Occipital lobe (tissue), 2 donors: Measurements from ENCODE around the gene RCSD1. TPM values are rescaled to one million over a fixed set of nuclear protein-coding genes. Genes with fewer than 3 reads are reported as not detected.

Experiments
- DNase-seq: peaks from one replicate; lab custom pipeline; 2025; lab: John Stamatoyannopoulos, UW
- total RNA-seq: library from RNA; depleted of rRNA; stranded (reverse); fragments of >200 nt; gene quantifications from one replicate; pipeline ENCODE4 v1.2.3, GENCODE V29; 2014

The RCSD1 gene
- total RNA-seq, 1 donor from 2014 or later, result 6.9 TPM

DNA sequence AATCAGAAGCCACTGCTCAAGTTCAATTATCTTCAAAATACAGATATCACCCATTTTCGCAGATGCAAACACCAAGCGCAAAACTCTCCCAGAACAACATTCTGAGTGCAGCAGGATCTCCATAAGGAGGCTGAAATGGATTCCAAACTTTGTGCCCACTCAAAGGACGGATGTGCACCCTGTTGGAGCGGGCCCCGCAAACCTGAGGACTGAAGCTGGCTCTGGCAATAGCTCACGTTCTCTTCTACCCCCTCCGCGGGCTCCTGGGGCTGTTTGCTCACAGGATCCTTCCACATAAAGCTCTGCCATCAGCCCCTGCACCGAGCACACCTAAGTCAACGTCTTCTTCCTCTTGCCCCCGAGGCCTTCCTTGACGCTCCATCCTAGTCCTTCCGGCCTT lies 11.7 kb upstream of the RCSD1 start:
- DNase-seq, result no peak

DNA sequence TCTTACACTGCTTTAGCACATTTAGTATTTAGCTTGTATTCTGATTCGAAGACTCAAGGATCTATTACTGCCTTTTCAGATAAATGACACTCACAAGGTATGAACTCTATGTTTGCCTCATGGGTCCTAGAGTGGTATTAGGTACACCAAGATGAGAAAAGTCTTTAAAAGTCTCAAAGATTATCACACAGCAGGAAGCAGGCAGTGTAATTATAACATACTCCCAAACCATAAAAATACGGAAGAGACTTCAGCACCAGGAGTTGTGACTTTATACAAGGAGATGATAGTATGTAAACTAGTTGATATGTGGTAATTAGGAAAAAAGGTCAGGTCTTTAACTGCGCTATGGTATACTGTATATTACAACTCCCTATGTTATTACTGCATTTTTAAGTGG lies 11.2 kb upstream of the RCSD1 start:
- no peak for DNase-seq

DNA sequence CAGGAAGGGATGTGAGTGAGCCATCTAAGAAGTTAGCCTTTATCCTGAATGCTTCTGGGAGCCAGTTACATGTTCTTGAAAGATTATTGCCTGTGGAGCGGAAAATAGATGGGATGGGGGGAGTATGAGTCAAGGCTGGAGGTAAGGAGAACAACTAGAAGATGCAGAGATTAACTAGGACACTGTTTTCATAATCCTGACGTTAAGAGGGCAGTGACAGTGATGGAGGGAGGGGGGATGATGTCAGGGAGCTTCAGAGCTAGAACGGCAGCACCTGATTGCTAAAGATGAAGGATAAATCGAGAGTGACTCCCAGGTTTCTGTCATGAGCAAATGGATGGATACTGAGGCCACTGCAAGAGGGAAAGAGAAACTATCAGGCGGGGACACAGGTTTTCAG lies 10.0 kb upstream of the RCSD1 start:
- DNase-seq, result no peak

DNA sequence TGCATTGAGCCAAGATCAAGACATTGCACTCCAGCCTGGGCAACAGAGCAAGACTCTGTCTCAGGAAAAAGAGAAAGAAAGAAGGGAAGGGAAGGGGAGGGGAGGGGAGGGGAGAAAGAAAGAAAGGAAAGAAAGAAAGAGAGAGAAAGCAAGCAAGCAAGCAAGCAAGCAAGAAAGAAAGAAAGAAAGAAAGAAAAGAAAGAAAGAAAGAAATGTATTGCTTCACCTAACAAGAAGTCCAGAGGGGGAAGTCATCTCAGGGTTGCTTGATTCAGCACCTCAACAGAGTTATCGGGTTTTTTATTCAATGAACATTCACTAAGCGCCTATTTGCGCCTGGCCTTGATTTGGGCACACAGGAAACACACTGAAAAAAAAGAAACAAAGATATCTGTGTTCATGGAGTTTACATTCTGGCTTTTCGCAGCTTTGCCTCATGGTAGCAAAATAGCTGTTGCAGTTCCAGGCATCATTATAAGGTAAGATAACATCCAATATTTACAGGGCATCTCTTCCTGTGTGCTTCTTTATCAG lies 8.2 kb upstream of the RCSD1 start:
- no peak for DNase-seq

DNA sequence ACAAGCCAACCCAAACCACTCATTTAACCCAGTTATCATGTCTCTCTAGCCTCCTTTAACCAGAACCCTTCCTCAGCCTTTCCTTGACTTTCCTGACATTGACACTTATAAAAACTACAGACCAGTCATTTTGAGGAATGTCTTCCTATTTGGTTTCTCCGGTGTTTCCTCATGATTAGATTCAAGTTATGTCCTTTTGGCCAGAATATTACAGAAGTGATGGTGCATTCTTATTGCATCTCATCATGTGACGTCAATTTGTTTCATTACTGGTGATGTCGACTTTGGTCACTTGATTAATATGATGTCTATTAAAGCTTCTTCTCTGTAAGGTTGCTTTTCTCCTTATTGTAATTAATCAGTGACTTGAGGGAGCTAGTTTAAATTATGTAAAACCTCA lies 6.1 kb upstream of the RCSD1 start:
- no peak for DNase-seq

DNA sequence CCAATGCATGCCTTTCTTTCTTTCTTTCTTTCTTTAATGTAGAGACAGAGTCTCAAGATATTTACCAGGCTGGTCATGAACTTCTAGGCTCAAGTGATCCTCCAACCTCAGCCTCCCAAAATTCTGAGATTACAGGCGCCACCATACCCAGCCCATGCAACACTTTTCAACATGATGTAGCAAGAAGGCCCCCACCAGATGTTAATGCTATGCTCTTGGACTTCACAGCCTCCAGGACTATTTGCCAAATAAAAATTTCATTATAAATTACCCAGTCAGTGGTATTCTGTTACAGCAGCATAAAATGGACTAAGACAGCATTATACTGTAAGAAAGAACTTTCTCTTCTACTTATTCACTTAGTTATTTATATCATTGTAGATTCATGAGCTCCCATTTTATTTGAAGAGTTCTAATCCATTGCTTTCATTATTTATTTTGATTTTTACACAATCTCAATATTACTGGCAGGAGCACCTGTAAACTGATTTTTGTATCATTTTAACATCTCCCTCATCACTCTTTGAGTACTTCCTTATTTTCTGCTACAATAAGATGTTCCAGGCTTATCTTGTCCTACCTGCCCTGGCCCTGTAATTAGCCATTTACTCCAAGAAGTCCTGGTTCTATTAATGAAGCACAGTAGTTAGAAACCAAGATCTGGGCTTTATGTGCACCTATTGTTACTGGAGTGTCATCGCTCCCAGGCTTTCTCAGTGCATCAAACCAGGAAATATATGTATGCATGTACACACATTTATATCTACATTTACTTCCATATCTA lies 4.8 kb upstream of the RCSD1 start:
- DNase-seq, result no peak

DNA sequence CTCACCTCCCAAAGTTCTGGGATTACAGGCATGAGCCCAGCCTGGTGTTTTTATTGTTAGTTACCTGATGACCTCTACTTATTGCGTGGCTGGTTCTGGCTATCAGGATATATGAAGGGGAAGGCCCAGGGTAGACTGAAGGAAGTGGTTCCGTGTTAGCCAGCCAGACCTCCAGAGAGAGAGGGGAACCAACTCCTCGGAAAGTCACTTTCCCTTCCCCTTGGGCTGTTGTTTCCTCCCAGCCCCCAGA lies 2.5 kb upstream of the RCSD1 start:
- no peak for DNase-seq

DNA sequence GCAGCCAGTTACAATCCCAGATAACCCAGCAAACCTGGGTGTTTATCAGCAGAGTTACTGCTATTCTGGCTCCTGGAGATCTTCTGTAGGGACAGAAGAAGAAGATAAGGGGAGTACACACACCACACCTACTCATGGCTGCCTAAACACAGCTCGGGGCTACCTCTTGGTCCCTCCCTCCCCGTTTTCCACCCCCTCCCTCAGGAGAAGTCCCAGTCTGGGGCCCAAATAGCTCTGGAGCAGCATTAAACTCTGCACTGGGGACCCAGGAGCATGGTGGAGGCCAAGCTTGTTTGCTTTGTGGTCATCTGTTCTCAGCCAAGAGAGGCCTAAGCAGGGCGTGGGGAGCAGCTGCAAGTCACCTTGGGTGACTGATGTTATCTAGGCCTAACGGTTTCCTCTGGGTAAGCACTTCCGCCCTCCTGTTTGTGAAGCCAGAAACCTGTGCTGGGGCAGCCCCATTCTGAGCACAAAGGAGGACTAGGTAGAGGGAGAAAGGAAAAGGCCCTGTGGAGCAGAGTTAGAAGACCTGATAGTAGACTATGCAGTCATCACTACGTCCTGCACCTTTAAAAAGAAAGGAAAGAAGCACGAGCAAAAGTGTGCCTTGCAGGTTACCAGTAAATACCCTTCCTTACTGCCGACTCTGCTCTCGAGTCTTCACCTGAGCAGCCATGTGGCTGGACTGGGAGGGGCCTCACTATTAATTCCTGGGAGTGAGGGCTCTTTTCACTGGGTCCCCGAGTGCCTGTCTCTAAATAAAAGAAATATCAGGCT lies 2.0 kb upstream of the RCSD1 start:
- DNase-seq, result no peak

DNA sequence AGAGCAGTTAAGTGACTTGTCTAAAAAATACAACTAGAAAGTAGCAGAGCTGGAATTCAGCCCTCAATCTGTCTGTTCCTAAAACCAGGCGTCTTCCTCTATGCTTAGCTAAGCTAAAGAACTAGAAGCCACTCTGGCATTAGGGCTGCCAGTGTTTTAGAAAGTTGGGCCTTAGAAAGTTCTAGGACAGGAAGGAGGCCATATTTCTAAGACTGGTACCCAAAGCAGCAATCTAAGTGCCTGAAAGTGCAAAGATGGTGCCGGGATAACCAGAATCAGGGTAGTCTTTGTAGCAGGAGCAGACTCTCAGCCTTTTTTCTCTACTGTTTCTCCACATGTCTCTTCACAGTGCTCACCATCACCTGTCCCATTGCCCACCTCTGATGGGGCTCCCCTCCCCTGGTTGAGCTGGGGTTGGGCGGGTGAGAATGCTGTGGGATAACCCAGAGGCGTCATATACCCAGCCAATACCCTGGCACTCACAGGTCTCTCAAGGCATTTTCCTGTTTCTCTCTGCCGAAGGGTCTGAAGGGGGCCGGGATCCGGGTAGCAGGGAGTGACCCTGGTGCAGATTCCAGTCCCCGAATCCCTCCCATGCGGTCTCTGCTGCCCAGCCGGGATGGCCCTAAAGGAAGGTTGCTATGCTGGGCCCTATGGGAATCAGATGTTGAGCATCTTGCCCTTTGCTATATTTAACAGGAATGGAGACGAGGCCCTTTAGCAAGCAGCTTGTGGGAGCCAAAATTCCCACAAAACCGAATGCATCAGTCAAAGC lies 1.1 kb upstream of the RCSD1 start:
- no peak for DNase-seq

DNA sequence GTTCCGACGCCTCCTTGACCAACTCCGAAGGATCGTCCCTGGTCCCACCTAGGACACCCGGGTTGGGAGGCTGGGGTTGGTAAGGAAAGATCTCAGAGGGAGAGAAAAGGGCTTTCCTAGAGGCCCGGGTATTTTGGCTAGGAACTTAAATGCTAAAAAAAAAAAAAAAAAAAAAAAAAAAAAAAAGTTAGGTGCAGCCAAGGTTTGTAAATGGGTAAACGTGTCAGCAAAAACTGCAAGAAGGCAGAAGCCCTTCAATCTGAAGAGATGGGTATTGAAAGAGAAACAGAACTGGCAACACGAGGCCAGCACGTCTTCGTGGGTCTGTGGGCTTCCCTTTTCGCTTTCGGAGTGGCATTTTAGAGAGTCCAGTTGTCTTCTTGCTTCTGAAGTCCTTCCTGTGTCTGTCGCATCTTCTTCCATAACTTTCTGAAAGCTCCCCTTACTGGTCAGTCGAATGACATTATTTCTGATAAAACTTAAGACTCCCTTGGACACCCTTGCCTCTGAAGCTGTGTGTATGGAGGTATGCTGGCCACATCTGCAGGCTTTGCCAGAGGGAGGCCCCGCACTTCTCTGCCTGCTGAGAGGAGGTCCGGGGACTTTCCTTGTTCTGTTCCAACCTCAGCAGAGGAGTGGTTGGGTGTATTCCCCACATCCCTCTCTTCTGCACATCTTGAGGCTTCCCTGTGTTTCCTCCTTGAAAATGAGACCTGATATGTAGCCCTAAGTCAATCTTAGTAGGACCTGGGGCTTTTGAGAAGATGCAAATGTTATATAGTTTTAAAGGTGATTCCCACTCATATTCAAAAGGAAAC lies 745 bp downstream of the RCSD1 start:
- no peak for DNase-seq

DNA sequence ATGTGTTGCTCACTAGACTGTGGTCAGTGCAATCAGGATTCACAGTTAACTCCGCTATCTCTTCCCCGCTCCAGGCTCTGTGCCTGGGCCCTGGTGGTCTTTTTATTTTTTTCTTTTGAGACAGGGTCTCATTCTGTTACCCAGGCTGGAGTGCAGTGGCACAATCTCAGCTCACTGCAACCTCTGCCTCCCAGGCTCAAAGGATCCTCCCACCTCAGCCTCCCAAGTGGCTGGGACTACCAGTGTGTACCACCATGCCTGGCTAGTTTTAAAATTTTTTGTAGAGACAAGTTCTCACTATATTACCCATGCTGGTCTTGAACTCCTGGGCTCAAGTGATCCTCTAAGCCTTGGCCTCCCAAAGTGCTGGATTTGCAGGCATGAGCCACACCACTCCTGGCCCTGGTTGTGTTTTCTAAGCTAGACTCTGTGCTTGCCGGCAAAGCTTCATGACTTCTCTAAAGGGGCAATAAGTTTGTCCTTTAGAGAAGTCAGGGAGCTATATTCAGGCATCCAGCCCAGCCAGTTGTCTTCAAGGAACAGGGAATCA lies 1.4 kb downstream of the RCSD1 start:
- no peak for DNase-seq

DNA sequence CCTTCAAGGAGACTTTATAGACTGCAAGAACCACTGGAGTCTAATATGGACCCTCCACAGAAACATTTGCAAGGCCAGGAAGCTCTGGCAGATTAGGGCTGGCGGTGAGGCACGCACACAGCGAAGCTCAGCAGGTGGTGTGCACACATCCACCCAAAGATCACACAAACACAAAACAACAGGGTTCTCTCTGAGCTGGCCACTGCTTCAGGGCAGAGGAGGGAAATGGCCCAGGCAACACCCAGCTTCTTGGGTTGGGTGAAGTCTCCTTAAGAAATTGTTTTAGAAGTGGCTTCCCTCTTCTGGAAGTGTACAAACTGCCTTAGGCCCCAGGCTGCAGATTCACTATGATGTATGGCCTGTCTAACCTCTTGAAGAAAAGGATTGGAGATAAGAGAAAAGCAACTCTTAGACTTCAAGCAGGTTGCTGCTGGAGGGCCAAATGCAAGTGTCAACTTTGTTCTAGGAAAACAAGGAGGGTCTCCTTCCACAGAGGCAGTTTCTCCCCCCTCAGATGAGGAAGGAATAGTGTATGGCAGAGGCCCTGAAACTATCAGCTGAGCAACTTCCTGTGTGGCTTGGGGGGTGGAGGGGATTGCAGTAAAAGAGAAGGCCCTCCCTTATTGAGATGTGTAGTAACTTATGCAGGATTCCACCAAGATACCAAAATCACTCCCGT lies 2.0 kb downstream of the RCSD1 start:
- DNase-seq, result no peak

DNA sequence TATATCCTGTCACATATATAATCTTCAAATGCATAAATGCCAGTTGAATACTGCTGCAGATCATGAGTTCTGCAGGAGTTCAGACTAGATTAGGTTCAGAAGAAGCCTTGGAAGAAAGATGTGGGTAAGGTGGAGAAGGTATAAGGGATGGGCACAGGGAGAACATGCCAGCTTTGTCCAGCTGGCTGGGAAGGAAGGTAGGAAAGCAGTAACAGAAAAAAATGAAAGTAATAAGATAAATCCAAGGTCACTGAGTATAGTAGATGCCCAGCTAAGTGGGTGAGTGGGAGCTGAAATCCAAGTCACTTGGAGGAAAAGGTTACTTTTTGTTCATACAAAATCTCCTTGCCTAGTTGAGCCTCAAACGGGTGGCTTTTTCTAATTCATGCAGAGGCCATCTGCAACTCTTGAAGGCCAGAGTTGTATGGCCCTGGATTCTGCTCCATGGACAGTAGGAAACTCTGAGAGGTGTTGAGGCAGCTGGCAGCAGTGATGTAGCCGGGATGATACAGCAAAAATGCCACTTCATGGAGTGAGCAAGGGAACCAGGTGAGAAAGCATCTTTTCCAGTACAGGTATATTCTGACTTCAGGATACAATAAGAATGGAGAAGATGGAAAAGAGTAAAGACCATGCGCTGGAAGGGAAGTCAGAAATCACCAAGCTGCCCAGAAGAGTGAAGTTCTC lies 3.4 kb downstream of the RCSD1 start:
- no peak for DNase-seq

DNA sequence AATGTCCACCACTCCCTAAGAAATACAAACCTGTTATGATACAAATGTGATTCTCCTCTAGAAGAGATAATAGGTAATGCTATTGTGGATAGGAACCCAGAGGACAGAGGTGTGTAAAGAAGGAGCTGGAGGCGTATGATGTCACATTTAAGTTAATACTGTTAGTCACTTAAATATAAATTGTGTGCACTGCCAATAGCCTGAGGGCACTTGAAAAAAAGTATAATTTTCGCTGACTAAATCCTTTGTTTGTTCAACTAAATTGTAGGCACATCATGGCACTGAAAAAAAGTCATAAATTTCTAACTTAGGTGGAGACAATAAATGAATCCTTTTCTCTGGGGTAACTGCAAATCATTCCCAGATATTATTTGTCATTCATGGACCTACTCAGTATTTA lies 4.4 kb downstream of the RCSD1 start:
- DNase-seq, result no peak

DNA sequence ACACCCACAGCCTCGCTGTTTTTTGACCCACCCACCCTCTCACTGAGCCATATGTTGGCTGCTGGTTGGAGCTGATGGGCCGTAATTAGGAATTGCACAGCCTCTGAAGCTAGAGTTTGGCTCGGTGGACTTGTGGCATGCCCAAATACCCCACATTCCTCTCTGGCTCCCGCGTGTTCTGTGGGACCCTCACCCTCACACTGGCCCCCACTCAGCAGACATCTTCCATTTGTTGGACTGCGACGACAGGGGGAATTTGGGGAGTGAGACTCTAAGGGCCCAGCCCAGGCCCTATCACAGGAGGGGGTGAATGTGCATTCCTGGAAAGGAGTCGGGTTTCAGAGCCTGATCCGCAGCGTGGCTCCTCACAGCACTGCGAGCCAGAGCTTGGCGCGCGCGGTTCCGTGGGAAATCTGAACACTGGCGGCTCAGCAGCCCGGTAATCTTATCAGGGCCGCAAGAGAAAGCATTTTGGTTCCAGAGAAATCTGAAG lies 5.2 kb downstream of the RCSD1 start:
- peak; percentile 59 for DNase-seq

DNA sequence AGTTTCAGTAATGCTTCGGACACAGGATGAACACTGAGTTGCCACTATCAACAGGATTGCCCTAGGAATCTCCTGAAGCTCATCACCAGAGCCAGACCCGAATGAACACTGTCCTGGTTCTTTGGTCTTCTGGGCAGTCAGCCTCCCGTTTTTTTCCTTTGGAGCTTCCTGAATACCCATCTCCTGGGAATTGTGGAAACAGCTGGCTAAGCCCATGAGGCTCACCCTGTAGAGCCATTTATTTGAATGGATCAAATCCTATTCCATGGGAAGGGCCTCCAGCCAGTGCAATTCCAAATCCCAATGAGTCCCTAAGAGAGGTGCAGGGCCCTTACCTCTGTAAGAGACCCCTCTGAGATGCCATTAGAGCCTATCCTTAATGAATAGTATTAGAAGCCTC lies 5.9 kb downstream of the RCSD1 start:
- DNase-seq, result no peak

DNA sequence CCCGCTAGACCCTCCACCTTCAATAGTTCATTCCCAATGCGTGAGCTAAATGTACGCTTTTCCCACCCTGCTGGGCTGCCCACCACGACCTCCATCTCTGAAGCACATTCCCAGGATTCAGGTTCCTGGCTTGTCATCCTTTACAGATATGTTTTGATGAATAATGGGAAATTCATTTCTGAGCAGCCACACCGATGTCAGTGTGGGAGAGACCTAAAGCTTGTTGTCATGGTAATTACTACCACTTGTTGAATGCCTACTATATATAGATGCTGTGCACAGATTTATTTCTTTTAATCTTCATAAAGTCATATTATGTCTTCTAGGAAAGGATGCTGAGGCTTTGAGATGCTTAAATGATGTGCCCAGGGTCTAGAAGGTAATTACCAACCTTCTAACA lies 8.0 kb downstream of the RCSD1 start:
- no peak for DNase-seq

DNA sequence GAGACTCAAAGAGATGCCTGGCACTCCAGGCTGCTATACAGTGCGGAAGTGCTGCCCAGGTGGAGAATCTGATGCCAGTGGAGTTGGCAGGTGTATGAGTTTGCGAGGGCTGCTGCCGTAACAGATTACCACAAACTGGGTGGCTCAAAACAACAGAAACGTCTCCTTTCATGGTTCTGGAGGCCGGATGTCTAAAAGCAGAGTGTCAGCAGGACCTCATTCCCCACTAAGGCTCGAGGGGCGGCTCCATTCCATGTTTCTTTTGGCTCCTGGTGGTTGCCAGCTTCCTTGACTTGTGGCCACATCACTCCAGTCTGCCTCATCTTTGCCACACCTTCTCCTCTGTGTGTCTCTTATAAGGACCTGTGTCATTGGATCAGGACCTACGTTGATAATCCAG lies 10.0 kb downstream of the RCSD1 start:
- no peak for DNase-seq

DNA sequence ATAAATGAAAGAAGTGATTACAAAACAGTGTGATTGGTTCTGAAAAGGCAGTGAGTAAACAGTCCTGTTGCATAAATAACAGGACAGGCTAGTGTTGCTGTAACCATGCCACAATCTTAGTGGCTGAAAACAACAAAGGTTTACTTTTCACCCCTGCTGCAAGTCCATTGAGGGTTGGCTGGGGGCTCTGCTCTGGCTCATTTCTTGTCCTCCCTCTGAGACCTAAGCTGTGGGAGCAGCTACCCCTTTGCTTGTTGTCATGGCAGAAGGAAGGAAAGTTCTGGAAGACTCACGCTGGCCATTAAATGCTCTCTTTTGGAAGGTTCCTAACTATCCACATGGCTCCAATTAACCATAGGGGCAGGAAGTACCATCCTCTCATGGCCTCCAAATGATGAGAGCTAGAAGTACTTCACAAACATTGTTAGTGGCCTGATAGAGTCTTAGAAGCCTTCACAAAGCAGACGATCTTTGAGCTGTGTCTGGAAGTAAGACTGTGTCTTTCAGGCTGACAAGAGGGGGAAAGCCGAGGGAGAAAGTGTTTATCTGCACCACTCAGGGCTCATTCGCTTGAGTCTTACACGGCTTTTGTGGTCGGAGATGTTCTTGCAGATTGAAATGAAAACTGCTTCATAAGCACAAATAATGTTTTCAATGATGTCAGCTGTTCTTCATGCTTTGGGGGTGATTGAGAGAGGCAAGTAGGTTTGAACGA lies 11.9 kb downstream of the RCSD1 start:
- DNase-seq, result no peak
